HTR-8/SVneo (cell line): ENCODE results near the gene PYHIN1.

Experiments
- DNase-seq: peaks from one replicate; pipeline ENCODE4 v3.0.0; 2011; ENCODE audit warnings: low spot score, mixed read lengths; ENCODE audit not compliant: insufficient read length
- FAIRE-seq: peaks from 2 replicates; lab custom pipeline; 2011; peaks lifted over from hg19 to GRCh38; lab: Jason Lieb, UNC

PYHIN1 gene

GRCh38 chr1:158931055-158931737 is at the start of gene PYHIN1:
TSS of gene PYHIN1 (plus strand) at chr1:158931552. CDS start at chr1:158936911, 5,359 bp downstream.
- FAIRE-seq (no peak), DNase-seq (no peak)

GRCh38 chr1:158893654-158894053 is 37.7 kb upstream of the PYHIN1 start:
- FAIRE-seq: no peak
- no peak for DNase-seq

- no peak for FAIRE-seq
- no peak for DNase-seq
Measured at GRCh38 chr1:158898722-158899121, 32.6 kb upstream of the PYHIN1 start.

- DNase-seq (no peak), FAIRE-seq (no peak)
Measured at GRCh38 chr1:158901623-158902022, 29.7 kb upstream of the PYHIN1 start.

GRCh38 chr1:158916085-158916484 is 15.3 kb upstream of the PYHIN1 start:
- FAIRE-seq: no peak
- no peak for DNase-seq

DNA sequence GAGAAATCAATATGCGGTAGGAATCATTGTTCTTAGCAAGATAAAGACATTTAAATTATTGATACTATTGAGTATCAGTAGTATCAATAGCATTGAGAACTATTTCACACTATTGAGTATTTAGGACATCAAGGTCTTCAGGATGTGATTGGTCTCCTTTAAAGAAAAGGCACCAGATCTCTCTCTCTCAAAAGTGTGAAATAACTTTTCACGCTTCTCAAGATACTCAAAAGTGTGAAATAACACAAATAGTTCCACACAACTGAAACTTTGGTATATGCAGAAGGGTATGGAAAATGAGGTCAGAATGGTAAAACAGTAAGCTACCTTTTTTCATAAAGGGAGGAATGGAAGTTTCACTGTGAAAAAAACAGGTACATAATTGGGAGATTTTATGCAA is 6.7 kb upstream of the PYHIN1 start:
- no peak for FAIRE-seq
- DNase-seq: no peak

DNA sequence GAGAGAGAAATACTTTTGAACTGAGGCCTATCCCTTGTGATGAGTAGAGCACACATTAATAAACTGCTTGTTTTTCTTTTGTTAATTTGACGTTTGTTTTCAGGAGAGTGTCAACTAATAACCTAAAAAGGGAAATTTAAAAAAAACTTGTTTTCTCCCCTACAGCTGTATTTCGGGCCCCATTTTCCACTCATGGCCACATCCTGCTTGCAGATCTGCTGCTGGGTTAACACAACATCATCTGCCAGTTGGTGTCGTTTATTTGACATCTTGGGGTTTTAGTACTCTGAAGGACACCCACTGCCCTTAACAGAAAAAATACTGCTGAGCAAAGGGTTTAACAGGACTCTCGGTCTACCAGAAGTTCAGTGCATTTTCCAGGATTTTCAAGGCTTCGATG is 848 bp upstream of the PYHIN1 start:
- DNase-seq: no peak
- no peak for FAIRE-seq

- DNase-seq (no peak), FAIRE-seq (no peak)
Measured at GRCh38 chr1:158932171-158932570, 819 bp downstream of the PYHIN1 start.

DNA sequence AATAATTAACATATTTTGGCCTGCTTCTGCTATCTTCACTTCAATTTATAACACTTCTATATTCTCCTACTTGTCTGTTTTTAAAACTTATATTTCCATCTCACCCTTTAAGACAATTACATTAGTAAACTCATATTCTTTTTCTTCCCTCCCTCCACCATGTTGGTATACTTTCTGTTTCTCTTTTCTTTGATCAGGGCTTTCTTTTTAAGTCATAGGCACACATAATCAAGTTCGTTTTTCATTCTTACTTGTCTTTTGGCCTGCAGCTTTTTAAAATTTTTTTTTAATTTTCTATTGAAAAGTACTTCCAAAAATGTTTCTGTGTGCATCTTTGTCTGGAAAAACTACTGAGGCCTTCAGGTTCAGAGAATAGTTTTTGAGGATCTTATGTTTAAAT is 2.3 kb downstream of the PYHIN1 start:
- no peak for DNase-seq
- no peak for FAIRE-seq

DNA sequence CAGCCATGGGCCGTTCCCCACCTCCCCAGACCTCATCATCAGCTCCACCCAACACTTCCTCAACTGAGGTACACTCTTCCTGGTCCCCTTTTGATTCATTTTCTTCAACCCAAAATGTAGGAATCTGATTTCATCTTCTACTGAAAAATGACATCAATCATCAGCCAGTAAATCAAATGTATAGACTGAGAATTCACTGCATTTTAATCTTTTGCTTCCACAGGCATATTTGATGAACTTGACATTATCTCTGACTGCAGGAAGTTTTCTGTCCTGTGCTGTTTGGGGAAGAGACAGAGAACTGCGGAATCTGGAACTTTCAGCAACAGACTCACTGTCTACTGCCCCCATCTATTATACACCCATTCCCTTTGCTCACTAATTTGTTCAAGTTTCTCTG is 7.8 kb downstream of the PYHIN1 start:
- DNase-seq (no peak), FAIRE-seq (no peak)

DNA sequence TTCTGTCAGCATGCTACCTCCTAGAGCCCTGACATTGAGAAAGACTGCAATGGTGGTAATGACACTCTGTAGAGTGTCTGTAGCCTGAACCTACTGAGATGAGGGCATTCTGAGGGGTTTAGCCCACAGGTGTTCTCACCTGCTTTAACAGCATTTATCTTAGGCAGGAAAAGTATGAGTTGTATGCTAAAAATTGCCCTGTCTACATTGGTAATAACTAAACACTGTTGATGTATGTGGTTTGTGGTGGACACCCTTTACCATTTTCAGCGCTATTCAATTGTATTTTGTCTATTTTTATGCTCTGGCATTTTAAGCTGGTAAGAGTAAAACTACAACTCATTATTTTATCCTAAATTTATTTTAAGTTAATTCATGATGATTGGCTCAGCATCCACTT is 10.0 kb downstream of the PYHIN1 start:
- no peak for FAIRE-seq
- DNase-seq: no peak

DNA sequence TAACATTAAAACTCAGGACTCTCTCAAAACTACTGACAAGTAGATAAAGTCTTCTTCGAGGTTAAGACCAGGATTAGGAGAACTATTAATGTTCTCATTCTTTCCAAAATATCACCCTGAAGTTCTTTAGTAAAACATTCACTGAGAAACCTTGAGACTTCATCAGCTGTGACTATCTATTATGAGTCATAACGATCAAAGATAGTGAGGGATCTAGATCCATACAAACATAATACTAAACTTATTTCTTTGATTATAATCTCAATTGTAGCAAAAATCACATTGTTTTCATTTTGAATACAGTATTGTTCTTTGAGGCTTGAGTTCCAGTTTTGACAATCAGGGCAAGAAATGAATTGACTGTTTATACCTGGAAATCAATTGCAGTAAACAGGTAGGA is 11.1 kb downstream of the PYHIN1 start:
- DNase-seq (no peak), FAIRE-seq (no peak)

GRCh38 chr1:158943059-158943458 is 11.7 kb downstream of the PYHIN1 start:
- DNase-seq: no peak
- no peak for FAIRE-seq

DNA sequence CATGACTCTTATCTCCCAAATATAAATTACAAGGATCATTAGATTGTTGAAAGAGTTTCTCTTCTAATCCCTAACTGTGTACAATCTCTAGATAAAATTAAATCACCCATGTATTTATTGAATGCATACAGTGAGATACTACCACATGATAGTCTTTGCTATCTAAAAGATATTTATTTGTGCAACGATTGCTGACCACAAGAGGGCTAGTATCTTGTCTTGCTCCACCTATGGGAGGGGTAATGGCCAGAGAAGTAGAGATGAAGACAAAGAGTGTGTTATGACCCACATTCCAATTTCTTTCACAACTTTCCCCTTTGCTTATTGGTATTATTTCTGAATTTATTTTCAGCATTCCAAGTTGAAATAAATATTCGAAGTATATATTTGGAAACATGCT is 13.7 kb downstream of the PYHIN1 start:
- FAIRE-seq: no peak

GRCh38 chr1:158946785-158947184 is 15.4 kb downstream of the PYHIN1 start:
- FAIRE-seq (no peak), DNase-seq (no peak)

More for the DNA sequence above, 13.7 kb downstream of the PYHIN1 start:
- no peak for DNase-seq

GRCh38 chr1:158951956-158952355 is 20.6 kb downstream of the PYHIN1 start:
- DNase-seq (no peak), FAIRE-seq (no peak)

DNA sequence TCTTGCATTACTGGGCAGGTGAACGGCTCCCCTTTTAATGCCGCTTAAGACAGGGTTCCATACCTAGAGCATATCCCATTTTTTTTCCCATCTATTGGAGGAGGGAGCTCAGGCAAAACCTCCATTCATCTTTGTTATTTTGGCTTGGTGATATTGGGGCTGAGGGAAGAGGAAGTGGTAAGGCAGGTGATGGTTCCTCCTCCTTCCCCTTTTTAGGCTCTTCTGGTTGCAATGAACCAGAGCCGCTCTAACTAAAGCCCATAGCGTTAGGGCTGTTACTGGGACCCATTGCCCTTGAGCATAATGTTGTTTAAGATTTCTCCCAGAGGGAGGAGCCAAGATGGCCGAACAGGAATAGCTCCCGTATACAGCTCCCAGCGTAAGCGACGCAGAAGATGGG is 21.1 kb downstream of the PYHIN1 start:
- no peak for DNase-seq
- FAIRE-seq: no peak

DNA sequence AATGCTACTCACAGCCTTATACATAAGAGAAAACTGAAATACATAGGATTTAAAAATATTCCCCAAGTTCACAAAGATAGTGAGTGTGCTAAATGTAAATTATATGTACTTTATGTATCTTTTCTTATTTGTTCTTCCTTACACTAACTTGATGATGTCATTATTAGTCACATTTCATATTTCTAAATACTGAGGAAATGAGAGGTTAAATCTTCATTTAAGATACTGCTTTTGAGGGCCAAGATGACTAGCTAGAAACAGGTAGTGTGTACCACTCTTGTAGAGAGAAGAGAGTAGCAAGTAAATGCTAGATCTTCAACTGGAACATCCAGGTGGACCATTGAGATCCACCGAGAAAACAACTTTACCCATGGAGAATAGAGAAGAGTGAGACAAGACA is 29.8 kb downstream of the PYHIN1 start:
- FAIRE-seq: no peak
- DNase-seq: no peak

DNA sequence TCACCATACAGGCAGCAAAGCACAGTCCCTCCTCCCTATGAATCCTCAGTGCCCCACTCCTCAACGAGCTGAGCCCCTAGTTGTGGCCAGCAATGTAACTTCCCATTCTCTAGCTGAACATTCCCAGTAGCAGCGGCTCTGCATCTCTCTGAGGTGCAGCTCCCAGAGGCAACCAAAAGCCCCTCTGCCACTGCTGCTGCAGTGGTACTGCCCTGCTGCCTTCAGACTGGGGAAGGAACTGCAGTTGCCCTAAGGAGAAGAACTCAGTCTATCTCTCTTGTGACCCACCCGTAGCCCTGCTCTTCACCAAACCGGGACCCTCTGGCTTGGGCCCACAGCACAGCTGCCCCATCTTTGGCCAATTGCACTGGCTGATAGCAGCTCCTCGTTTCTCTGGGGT is 31.6 kb downstream of the PYHIN1 start:
- DNase-seq: no peak
- no peak for FAIRE-seq

GRCh38 chr1:158969166-158969565 is 37.8 kb downstream of the PYHIN1 start:
- no peak for DNase-seq
- FAIRE-seq: no peak

DNA sequence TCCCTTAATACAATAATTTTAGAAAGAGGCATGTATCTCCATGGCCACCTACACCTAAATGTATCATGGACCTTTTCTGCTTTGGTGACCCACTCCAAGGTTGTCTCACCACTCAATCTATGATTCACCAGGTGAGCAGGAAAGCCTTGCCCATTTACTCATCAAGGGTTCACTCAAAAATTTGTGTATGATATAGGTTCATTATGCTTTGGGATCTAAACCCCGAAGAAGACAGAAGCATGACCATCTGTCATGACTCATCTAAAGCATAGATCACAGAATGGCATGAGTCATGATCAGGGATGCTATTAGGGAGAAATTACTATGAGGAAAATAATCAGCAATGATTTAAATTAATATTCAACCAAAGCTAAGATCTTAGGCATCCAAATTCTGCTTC is 38.5 kb downstream of the PYHIN1 start:
- no peak for DNase-seq
- no peak for FAIRE-seq

- DNase-seq (no peak), FAIRE-seq (no peak)
Measured at GRCh38 chr1:158972841-158973240, 41.5 kb downstream of the PYHIN1 start.

GRCh38 chr1:158976219-158976618 is 44.9 kb downstream of the PYHIN1 start:
- DNase-seq (no peak), FAIRE-seq (no peak)
